ENCODE data around the gene SH3GL3.
A peak's percentile ranks its signal among the peaks of the same experiment; 100 is the strongest.

The SH3GL3 gene

DNA sequence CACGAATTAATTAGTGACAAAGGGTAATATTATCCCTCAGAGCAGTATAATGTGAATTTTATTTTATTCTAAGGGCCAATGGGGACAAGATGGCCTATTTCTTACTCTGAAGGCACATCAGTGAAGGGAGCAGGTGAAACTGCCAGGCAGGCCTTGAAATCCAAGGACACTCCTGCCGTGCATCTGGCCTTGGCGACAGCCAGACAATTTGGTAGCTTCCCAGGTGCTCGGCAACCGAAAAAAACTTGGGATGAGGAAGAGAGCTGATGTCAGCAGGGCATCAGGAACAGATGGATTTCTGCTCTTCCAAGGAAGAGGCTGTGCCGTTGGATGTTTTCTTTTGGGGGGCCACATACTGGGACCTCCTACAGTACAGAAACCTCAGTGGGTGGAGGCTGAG, 123.6 kb downstream of the SH3GL3 start:
- Histone ChIP-seq H3K27ac (ENCODE audit: poor library complexity, severe bottlenecking) (no peak overlapping the region), H3K9me3 (ENCODE audit: severe bottlenecking) (no peaks in the 10 kb centered on the region), H3K4me3 (ENCODE audit: severe bottlenecking) (no peak overlapping the region), H3K36me3 (ENCODE audit: low read depth) (no peaks in the 10 kb centered on the region), H3K27me3 (ENCODE audit: insufficient read depth, poor library complexity, severe bottlenecking) (no peaks in the 10 kb centered on the region), H3K4me1 (ENCODE audit: insufficient read depth, poor library complexity, severe bottlenecking) (no peaks in the 10 kb centered on the region)
- ATAC-seq (ENCODE audit: low read depth) (no peak), DNase-seq (ENCODE audit: low spot score) (no peak)
- TF ChIP-seq, protein P1, sequence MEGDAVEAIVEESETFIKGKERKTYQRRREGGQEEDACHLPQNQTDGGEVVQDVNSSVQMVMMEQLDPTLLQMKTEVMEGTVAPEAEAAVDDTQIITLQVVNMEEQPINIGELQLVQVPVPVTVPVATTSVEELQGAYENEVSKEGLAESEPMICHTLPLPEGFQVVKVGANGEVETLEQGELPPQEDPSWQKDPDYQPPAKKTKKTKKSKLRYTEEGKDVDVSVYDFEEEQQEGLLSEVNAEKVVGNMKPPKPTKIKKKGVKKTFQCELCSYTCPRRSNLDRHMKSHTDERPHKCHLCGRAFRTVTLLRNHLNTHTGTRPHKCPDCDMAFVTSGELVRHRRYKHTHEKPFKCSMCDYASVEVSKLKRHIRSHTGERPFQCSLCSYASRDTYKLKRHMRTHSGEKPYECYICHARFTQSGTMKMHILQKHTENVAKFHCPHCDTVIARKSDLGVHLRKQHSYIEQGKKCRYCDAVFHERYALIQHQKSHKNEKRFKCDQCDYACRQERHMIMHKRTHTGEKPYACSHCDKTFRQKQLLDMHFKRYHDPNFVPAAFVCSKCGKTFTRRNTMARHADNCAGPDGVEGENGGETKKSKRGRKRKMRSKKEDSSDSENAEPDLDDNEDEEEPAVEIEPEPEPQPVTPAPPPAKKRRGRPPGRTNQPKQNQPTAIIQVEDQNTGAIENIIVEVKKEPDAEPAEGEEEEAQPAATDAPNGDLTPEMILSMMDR (IDR thresholded peaks at IDR 0.05; ENCODE audit: poor library complexity, severe bottlenecking) = no peak

DNA sequence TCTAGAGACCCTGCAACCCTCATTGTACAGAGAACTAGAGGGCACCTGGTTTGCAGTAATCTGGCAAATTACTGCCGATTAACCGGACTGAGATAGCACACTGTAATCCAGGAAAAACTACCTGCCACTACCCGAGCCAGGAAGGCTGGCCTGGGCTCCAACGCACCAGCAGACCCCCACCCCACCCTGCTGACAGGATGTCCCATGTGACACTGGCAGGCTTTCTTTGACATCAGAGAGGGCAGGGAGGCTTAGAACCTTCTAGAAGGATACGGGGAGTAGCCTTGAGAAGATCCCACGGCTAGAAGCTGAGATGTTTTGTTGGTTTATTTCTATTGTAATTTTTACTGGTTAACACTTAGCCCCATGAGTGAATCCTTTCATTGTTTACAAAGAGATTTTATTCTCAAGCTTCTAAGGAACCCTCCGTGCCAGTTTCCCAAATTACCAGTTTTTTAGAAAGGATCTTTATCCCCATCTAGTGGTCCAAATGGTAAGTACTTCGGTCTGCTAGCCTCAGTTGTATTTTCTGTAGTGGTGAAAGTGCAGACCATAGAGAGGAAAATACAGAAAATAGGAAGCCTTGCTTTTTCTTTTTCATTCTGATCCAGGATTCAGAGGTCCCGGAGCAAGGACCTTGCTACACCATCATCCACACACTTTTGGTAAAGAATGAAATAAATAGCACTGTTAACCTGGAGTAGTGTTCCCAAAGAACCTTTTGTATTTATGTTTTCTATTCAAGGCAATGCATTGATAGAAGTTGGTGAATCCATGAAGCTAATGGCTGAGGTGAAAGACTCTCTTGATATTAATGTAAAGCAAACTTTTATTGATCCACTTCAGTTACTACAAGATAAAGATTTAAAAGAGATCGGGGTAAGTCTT, 124.9 kb downstream of the SH3GL3 start:
- H3K4me3 ChIP-seq (ENCODE audit: severe bottlenecking) = no peak overlapping the region
- H3K27ac ChIP-seq (ENCODE audit: poor library complexity, severe bottlenecking) = no peak overlapping the region
- TF ChIP-seq, protein P1 (IDR thresholded peaks at IDR 0.05; ENCODE audit: poor library complexity, severe bottlenecking) = peak; percentile 96
- no peaks in the 10 kb centered on the region for H3K4me1 ChIP-seq (ENCODE audit: insufficient read depth, poor library complexity, severe bottlenecking)
- H3K36me3 ChIP-seq (ENCODE audit: low read depth) = no peaks in the 10 kb centered on the region
- DNase-seq (ENCODE audit: low spot score) (no peak), ATAC-seq (ENCODE audit: low read depth) (no peak)
- no peaks in the 10 kb centered on the region for H3K9me3 ChIP-seq (ENCODE audit: severe bottlenecking)
- no peaks in the 10 kb centered on the region for H3K27me3 ChIP-seq (ENCODE audit: insufficient read depth, poor library complexity, severe bottlenecking)

DNA sequence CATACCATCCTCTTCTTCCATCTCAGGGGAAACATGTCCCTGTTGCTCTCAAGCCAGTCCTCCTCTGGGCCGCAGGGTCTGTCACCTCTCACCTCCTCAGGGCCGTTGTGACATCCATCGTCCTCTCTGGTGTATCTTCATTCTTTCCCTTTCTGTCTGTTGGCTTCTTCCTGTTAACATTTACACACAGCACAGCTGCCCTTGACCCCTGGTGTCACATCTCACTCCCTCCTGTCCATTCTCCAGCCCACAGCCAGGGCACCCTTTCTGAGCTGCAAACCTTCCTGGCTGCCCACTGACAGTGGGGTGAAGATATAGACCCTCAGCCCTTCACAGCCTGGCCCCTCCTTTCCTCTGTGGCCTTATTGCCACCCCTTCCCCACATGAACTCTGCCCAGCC, 127.2 kb downstream of the SH3GL3 start:
- Histone ChIP-seq H3K36me3 (ENCODE audit: low read depth) (no peaks in the 10 kb centered on the region), H3K27me3 (ENCODE audit: insufficient read depth, poor library complexity, severe bottlenecking) (no peaks in the 10 kb centered on the region), H3K9me3 (ENCODE audit: severe bottlenecking) (no peaks in the 10 kb centered on the region), H3K4me1 (ENCODE audit: insufficient read depth, poor library complexity, severe bottlenecking) (no peaks in the 10 kb centered on the region), H3K4me3 (ENCODE audit: severe bottlenecking) (no peak overlapping the region), H3K27ac (ENCODE audit: poor library complexity, severe bottlenecking) (no peak overlapping the region)
- DNase-seq (ENCODE audit: low spot score) = no peak
- TF ChIP-seq, protein P1 (IDR thresholded peaks at IDR 0.05; ENCODE audit: poor library complexity, severe bottlenecking) = no peak
- no peak for ATAC-seq (ENCODE audit: low read depth)

DNA sequence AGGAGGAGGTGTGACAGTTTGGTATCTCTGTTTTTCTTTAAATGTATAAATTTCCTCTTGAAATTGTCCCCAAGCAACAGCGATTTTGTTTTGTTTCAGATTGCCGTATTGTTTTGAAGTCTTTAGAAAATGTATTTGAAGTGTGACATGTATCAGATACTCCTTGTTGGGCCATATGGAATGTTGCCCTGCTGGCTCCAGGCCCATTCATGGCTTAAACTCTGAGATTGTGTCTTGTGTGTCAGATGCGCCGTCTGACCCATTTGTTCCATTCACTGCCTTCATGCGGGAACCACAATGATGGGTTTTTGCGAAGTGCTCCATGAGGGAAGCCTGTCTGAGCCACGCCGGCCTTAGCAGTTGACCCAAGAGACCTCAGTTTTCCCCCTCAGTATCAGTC, 131.6 kb downstream of the SH3GL3 start:
- no peak overlapping the region for H3K27ac ChIP-seq (ENCODE audit: poor library complexity, severe bottlenecking)
- H3K27me3 ChIP-seq (ENCODE audit: insufficient read depth, poor library complexity, severe bottlenecking) = no peaks in the 10 kb centered on the region
- peaks cover 18% of the 10 kb centered on the region for H3K4me1 ChIP-seq (ENCODE audit: insufficient read depth, poor library complexity, severe bottlenecking)
- TF ChIP-seq, protein P1 (IDR thresholded peaks at IDR 0.05; ENCODE audit: poor library complexity, severe bottlenecking) = no peak
- H3K36me3 ChIP-seq (ENCODE audit: low read depth) = no peaks in the 10 kb centered on the region
- no peak overlapping the region for H3K4me3 ChIP-seq (ENCODE audit: severe bottlenecking)
- ATAC-seq (ENCODE audit: low read depth) = no peak
- no peak for DNase-seq (ENCODE audit: low spot score)
- no peaks in the 10 kb centered on the region for H3K9me3 ChIP-seq (ENCODE audit: severe bottlenecking)

DNA sequence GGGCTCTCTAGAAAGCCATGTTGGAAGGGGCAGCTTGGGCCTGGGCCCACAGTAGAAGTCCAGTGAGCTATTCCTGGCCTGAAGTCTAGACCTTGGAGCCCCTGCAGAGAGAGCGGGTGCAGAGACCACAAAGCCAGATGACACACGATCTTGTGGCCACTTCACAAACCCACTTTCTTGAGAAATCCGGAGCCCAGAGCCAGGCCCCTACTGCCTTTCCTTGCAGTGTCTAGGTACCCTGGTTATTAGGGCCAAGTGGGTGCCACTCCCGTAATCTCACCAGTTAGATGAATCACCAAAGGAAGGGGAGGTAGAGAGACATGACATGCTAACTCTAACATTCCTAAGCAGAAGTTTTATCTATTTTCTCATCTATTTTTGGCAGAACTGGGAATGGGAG, 134.2 kb downstream of the SH3GL3 start:
- H3K36me3 ChIP-seq (ENCODE audit: low read depth) = no peaks in the 10 kb centered on the region

More for the DNA sequence above, 134.2 kb downstream of the SH3GL3 start:
- TF ChIP-seq, protein P1 (IDR thresholded peaks at IDR 0.05; ENCODE audit: poor library complexity, severe bottlenecking) = no peak
- ATAC-seq (ENCODE audit: low read depth) = peak; percentile 64
- Histone ChIP-seq H3K27ac (ENCODE audit: poor library complexity, severe bottlenecking) (peak overlapping the region; percentile 34), H3K4me1 (ENCODE audit: insufficient read depth, poor library complexity, severe bottlenecking) (peaks cover 18% of the 10 kb centered on the region), H3K9me3 (ENCODE audit: severe bottlenecking) (no peaks in the 10 kb centered on the region), H3K27me3 (ENCODE audit: insufficient read depth, poor library complexity, severe bottlenecking) (no peaks in the 10 kb centered on the region), H3K4me3 (ENCODE audit: severe bottlenecking) (no peak overlapping the region)
- DNase-seq (ENCODE audit: low spot score) = no peak
